Subcutaneous abdominal adipose tissue (tissue), 5 donors: ENCODE measurements around the gene SRSF9.

Experiments used
- H3K27ac ChIP-seq: one replicate; pipeline ENCODE4 v1.7.0; 2013; ENCODE audit warnings: low read depth, mild to moderate bottlenecking, inconsistent platforms, low read length, moderate library complexity
- H3K27me3 ChIP-seq, 5 donors: one replicate each; pipeline ENCODE4 v1.7.0; 2013; ENCODE audit warnings: low read length in 5 of 5, inconsistent platforms in 1 of 5; ENCODE audit not compliant: control insufficient read depth in 5 of 5, insufficient read depth in 4 of 5
- H3K36me3 ChIP-seq, 5 donors: one replicate each; pipeline ENCODE4 v1.7.0; 2013; ENCODE audit warnings: low read length in 5 of 5; ENCODE audit not compliant: control insufficient read depth in 5 of 5, insufficient read depth in 5 of 5
- H3K4me1 ChIP-seq, 5 donors: one replicate each; pipeline ENCODE4 v1.7.0; 2013; ENCODE audit warnings: low read length in 5 of 5, mild to moderate bottlenecking in 3 of 5, moderate library complexity in 1 of 5; ENCODE audit not compliant: control insufficient read depth in 5 of 5, insufficient read depth in 5 of 5
- H3K4me3 ChIP-seq, 5 donors: one replicate each; pipeline ENCODE4 v1.7.0; 2013; ENCODE audit warnings: low read length in 5 of 5, low read depth in 1 of 5
- H3K9ac ChIP-seq, 5 donors: one replicate each; pipeline ENCODE4 v1.7.0; 2013; ENCODE audit warnings: low read length in 5 of 5, mild to moderate bottlenecking in 4 of 5, moderate library complexity in 3 of 5
- H3K9me3 ChIP-seq, 5 donors: one replicate each; pipeline ENCODE4 v1.7.0; 2013; ENCODE audit warnings: low read length in 5 of 5; ENCODE audit not compliant: control insufficient read depth in 5 of 5
- donor health status: healthy.
- donor health status: healthy.
- donor health status: healthy.
- donor health status: healthy.
- donor health status: healthy.

The SRSF9 gene

DNA sequence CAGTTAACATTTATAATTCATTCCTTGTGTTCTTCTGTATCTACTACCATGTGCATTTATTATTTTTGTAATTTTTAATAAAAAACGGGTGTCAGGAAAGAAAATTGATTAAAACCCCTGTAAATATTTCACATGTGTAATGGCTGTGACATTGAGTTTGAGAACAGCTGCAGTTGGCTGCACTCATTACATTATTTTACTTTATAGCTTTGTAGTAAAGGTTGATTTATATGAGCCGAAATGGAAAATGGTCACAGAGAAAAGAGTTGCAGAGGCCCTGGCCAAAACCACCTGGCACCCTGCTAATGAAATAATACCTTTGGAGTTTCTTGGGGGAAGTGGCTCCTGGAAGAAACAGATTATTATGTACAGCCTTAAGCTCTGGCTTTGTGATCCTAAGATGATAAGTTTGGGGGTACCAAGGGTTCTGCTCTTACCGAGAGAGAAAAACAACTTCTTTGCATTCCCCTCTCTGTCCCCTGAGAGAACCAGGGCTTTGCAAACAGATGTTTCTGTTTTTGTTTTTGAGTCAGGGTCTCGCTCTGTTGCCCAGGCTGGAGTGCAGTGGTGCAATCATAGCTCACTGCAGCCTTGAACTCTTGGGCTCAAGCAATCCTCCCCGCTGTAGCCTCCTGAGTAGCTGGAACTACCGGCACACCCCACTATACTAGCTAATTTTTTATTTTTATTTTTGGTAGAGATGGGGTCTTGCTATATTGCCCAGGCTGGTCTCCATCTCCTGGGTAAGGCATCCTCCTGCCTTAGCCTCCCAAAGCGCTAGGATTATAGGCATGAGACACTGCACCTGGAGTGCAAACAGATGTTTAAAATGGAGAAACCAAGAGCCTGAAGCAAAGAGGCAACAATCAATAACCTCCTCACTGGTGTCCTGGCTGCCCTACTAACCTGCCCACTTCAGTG lies 16.7 kb upstream of the SRSF9 start:
- no peak overlapping the region for H3K4me3 ChIP-seq
- H3K9me3 ChIP-seq = no peaks in the 10 kb centered on the region
- H3K36me3 ChIP-seq = peaks cover 0 to 6% (median 2%) of the 10 kb centered on the region in 5 donors
- no peak overlapping the region for H3K27ac ChIP-seq
- no peaks in the 10 kb centered on the region for H3K27me3 ChIP-seq
- peaks cover 0 to 7% (median 4%) of the 10 kb centered on the region in 5 donors for H3K4me1 ChIP-seq
- H3K9ac ChIP-seq = no peak overlapping the region

DNA sequence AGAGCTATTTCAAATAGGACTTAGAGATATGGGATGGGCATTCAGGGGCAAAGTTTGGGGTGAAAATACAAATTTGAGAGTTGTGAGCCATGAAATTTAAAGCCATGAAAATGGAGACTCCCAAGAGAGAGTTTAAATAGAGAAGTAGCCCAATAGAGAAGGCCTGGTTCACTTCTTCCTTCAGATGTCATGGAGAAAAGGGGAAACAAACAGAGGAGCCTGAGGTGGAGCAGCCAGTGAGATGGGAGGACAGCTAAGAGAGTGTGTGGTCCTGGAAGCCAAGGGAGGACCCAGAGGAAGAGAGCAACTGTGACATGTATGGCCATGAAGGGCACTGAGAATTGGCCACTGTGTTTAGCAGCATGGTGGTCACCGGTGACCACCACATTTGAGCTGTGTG lies 14.1 kb upstream of the SRSF9 start:
- no peak overlapping the region for H3K4me3 ChIP-seq
- no peaks in the 10 kb centered on the region for H3K9me3 ChIP-seq
- no peaks in the 10 kb centered on the region for H3K27me3 ChIP-seq
- H3K27ac ChIP-seq = no peak overlapping the region
- peaks cover 0 to 2% (median 0%) of the 10 kb centered on the region in 5 donors for H3K36me3 ChIP-seq
- H3K4me1 ChIP-seq = no peaks in the 10 kb centered on the region
- H3K9ac ChIP-seq = no peak overlapping the region

DNA sequence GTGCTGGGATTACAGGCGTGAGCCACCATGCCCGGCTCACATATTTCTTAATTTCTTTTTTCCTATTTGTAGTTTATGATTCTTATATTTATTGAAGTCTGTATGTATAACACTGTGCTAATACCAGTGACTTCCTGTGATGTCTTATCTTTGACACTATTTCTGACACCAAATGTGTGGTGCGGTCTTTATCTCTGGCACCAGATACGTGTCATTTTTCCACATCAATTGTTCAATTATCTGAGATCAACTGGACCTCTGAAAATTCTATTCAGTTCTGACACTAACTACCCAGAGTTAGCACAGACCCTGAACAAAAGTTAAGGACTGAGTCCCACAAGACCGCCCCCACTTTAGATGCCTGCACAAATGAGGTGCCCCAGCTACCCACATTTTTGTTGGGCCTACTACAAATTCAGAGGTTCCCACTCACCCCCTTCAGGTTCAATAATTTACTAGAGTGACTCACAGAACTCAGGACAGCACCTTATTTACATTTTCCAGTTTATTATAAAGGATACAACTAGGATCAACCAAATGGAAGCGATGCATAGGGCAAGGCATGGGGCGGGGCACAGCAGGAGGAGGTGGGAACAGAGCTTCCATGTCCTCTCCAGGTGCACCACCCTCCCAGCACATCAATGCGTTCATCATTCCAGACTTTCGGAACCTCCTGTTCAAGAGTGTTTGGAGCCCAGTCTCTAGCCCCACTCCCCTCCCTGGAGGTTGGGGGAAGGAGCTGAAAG lies 11.6 kb upstream of the SRSF9 start:
- H3K4me1 ChIP-seq = no peaks in the 10 kb centered on the region
- H3K9me3 ChIP-seq = no peaks in the 10 kb centered on the region
- H3K27ac ChIP-seq = no peak overlapping the region
- no peaks in the 10 kb centered on the region for H3K36me3 ChIP-seq
- no peak overlapping the region for H3K4me3 ChIP-seq
- H3K27me3 ChIP-seq = no peaks in the 10 kb centered on the region
- no peak overlapping the region for H3K9ac ChIP-seq

DNA sequence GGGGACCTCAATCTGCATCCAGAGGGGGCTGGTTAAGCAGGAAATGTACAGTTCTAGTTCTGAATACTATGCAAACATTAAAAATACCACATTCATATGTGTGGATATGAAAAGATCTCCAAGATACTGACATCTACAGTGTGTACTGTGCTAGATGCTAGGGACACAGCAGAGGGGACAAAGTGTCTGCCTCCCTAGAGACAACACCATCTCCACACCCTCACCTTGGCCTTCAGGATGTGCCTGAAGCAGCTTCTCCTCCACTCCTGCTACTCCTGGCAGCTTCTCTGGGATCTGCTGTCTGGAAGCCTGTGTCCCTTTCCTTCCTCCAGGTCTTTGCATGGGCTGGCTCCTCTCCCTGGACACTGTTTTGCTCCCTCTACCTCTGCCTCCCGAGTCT lies 10.7 kb upstream of the SRSF9 start:
- H3K9ac ChIP-seq = no peak overlapping the region
- H3K9me3 ChIP-seq = no peaks in the 10 kb centered on the region

DNA sequence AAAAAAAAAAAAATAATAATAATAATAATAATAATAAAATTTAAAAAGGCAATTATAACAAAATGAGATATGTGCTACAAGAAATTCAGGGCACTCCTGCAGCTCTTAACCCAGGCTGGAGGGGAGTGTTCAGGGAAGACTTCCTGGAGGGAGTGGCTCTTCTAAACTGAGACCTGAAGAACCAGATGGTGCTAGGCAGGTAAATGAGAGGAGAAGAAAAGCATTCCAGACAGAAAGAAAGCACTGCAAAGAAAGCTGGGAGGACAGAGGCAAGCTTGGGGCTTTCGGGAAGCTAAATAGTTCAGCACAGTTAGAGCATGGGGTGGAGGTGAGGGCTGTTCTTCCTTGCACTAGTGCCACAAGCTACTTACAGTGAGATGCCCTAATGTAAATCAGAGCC lies 9.9 kb upstream of the SRSF9 start:
- H3K27me3 ChIP-seq = no peaks in the 10 kb centered on the region
- H3K4me1 ChIP-seq = no peaks in the 10 kb centered on the region
- H3K9ac ChIP-seq = no peak overlapping the region
- H3K4me3 ChIP-seq = no peak overlapping the region
- H3K27ac ChIP-seq = no peak overlapping the region
- H3K9me3 ChIP-seq = no peaks in the 10 kb centered on the region
- no peaks in the 10 kb centered on the region for H3K36me3 ChIP-seq

More for the DNA sequence above, 10.7 kb upstream of the SRSF9 start:
- no peaks in the 10 kb centered on the region for H3K36me3 ChIP-seq
- H3K27me3 ChIP-seq = no peaks in the 10 kb centered on the region
- no peak overlapping the region for H3K4me3 ChIP-seq
- H3K4me1 ChIP-seq = no peaks in the 10 kb centered on the region
- no peak overlapping the region for H3K27ac ChIP-seq

DNA sequence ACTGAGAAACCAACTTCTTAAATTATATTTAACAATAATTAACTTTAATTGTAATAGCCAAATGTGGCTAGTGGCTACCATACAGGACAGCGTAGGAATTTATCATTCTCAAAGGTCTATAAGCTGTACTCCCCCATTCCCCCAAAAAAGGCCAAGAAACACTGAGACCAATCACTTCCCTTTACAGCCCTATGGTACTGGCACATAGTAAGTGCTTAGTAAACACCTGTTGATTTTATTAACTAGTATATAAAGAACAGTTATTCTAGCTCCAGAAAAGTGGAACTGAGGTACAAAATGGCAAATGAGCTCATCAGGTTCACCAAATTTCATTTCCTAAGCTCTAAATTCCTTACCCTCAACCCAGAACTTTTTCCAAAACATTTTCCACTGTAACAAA lies 6.1 kb upstream of the SRSF9 start:
- H3K9ac ChIP-seq = no peak overlapping the region
- H3K4me1 ChIP-seq = peaks cover 0 to under 1% (median 0%) of the 10 kb centered on the region in 5 donors
- H3K36me3 ChIP-seq = no peaks in the 10 kb centered on the region
- no peak overlapping the region for H3K27ac ChIP-seq
- no peak overlapping the region for H3K4me3 ChIP-seq
- H3K27me3 ChIP-seq = no peaks in the 10 kb centered on the region
- H3K9me3 ChIP-seq = no peaks in the 10 kb centered on the region

DNA sequence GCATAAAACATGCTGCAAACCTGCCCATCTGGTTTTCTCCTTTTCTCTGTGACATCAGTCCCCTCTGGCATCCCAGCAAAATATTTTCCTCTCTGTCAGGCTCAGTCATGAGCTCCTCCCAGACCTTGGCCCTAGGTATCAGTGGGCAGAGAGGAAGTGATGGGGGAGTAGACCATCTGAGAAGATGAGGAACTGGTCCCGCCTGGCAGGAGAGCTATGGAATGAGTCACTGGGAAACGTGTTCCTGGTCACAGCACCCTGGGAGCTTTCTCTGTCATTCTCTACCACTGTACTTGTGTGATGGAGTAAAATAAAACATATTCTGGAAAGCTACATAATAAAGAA lies 5.0 kb upstream of the SRSF9 start:
- peaks cover 3 to 10% (median 9%) of the 10 kb centered on the region in 5 donors for H3K4me1 ChIP-seq
- no peak overlapping the region for H3K4me3 ChIP-seq
- H3K36me3 ChIP-seq = no peaks in the 10 kb centered on the region
- H3K9ac ChIP-seq = no peak overlapping the region
- H3K27ac ChIP-seq = no peak overlapping the region
- H3K9me3 ChIP-seq = no peaks in the 10 kb centered on the region
- no peaks in the 10 kb centered on the region for H3K27me3 ChIP-seq

DNA sequence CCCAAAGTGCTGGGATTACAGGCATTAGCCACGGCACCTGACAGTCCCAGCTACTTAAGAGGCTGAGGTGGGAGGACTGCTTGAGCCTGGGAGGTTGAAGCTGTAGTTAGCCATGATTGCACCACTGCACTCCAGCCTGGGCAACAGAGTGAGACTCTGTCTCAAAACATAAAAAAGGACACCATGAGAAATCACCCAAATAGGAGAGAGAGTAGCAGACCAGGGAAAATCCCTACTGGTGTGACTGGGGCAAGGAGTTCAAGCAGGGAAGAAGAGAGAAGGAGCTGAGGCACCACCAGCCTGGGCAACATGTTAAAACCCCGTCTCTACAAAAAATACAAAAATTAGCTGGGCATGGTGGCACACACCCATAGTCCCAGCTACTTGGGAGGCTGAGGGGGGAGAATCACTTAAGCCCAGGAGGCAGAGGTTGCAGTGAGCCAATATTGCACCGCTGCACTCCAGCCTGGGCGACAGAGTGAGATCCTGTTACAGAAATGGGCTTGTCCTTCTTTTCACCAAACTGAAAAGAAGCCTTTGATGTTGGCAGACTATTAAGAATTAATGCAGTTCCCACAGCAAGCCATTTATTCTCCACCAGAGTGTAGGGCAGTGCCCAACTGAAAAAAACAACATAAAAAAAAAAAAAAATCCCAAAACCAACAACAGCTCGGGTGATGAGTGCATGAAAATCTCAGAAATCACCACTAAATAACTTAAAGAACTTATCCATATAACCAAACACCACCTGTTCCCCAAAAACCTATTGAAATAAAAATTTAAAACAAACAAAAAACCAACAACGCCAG lies 4.5 kb upstream of the SRSF9 start:
- Histone ChIP-seq H3K9me3 (no peaks in the 10 kb centered on the region), H3K4me3 (no peak overlapping the region), H3K27ac (no peak overlapping the region), H3K4me1 (peaks cover 3 to 10% (median 9%) of the 10 kb centered on the region in 5 donors), H3K9ac (no peak overlapping the region), H3K27me3 (no peaks in the 10 kb centered on the region), H3K36me3 (no peaks in the 10 kb centered on the region)

DNA sequence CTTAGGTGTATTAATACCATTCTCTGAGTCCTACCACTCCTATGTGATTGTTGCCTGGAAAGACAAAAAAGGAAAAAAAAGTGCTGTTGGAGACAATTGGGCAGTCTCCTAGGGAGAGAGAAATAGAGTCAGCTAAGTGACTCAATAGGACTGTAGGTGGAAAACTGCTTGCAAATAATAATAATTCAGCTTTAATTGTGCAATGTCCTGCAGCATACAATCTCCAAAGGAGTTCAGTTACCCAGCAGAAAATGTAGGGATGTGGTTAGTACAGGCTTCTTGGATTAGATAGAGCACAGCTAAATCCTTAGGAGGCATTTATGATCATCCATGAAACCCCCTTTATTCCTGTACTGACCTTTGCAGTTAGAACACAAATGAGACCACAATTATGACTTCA lies 3.0 kb upstream of the SRSF9 start:
- peaks cover 6 to 24% (median 21%) of the 10 kb centered on the region in 5 donors for H3K4me1 ChIP-seq
- no peak overlapping the region for H3K27ac ChIP-seq
- no peak overlapping the region for H3K9ac ChIP-seq
- H3K27me3 ChIP-seq = no peaks in the 10 kb centered on the region
- no peak overlapping the region for H3K4me3 ChIP-seq
- H3K9me3 ChIP-seq = no peaks in the 10 kb centered on the region
- no peaks in the 10 kb centered on the region for H3K36me3 ChIP-seq
